H1 (cell line): ENCODE results near the gene ARF6. TPM values are rescaled to one million over a fixed set of nuclear protein-coding genes. Genes with fewer than 3 reads are reported as not detected.

ENCODE experiments used
- CTCF ChIA-PET: fragments of 300-600 bp; sonication (Branson Sonifier 250); formaldehyde crosslinking; loops from one replicate; lab custom pipeline; 2021; ENCODE audit not compliant: partially characterized antibody; lab: Charles Lee
- POLR2A ChIA-PET: fragments of 300-600 bp; sonication (Branson Sonifier 250); formaldehyde crosslinking; loops from one replicate; lab custom pipeline; 2021; ENCODE audit warnings: inconsistent platforms; ENCODE audit not compliant: partially characterized antibody; lab: Charles Lee
- DNase-seq, 2 experiments: peaks; one replicate each; pipeline versions ENCODE4 v3.0.0 to v3.0.0-alpha.2; 2010 to 2022; ENCODE audit warnings: low spot score in 2 of 2, low read depth in 1 of 2, mixed read lengths in 1 of 2
- FAIRE-seq: peaks from 2 replicates; lab custom pipeline; 2011; peaks lifted over from hg19 to GRCh38; lab: Jason Lieb, UNC
- H2AFZ ChIP-seq: 2 replicates; pipeline ENCODE4 v1.8.1; 2012; ENCODE audit warnings: low read length, inconsistent platforms
- H2AK5ac ChIP-seq: 2 replicates; pipeline ENCODE4 v1.6.1; 2013; ENCODE audit warnings: low read depth, low read length
- H2BK120ac ChIP-seq: replicated peaks from 2 replicates; pipeline ENCODE3; 2013; ENCODE audit warnings: low read depth, low read length, inconsistent platforms
- H2BK12ac ChIP-seq: 2 replicates; pipeline ENCODE4 v1.6.1; 2013; ENCODE audit warnings: low read depth, low read length
- H2BK15ac ChIP-seq: 2 replicates; pipeline ENCODE4 v1.6.1; 2013; ENCODE audit warnings: low read length
- H2BK20ac ChIP-seq: 2 replicates; pipeline ENCODE4 v1.6.1; 2013; ENCODE audit warnings: low read length
- H2BK5ac ChIP-seq: 2 replicates; pipeline ENCODE4 v1.6.1; 2013; ENCODE audit warnings: low read depth, low read length
- H3K14ac ChIP-seq: 2 replicates; pipeline ENCODE4 v1.6.1; 2013; ENCODE audit warnings: inconsistent platforms; ENCODE audit not compliant: insufficient read length
- H3K18ac ChIP-seq: 2 replicates; pipeline ENCODE4 v1.6.1; 2013; ENCODE audit warnings: low read length; ENCODE audit errors: extremely low read depth
- H3K23ac ChIP-seq: 2 replicates; pipeline ENCODE4 v1.6.1; 2013; ENCODE audit warnings: inconsistent platforms; ENCODE audit not compliant: insufficient read length
- H3K23me2 ChIP-seq: 2 replicates; pipeline ENCODE4 v1.6.1; 2013; ENCODE audit warnings: low read depth, low read length
- H3K27ac ChIP-seq: 2 replicates; pipeline ENCODE4 v1.6.1; 2011; ENCODE audit warnings: low read depth, low read length, inconsistent platforms
- H3K27me3 ChIP-seq, 4 experiments: replicated peaks in 1 of 4; 1 replicate in 1 of 4; 2 replicates in 3 of 4; pipeline versions ENCODE4 v1.6.1 to v1.8.1; 2011 to 2013; ENCODE audit warnings: low read length in 3 of 4, mild to moderate bottlenecking in 3 of 4, inconsistent platforms in 2 of 4, mixed read lengths in 2 of 4, moderate library complexity in 1 of 4; ENCODE audit not compliant: control insufficient read depth in 3 of 4, insufficient read depth in 3 of 4; ENCODE audit errors: extremely low read depth in 1 of 4
- H3K36me3 ChIP-seq, 4 experiments: 2 replicates each; pipeline versions ENCODE4 v1.6.1 to v1.8.1; 2011 to 2013; ENCODE audit warnings: mild to moderate bottlenecking in 4 of 4, low read length in 3 of 4, moderate library complexity in 2 of 4, control low read depth in 1 of 4, inconsistent platforms in 1 of 4; ENCODE audit not compliant: insufficient read depth in 4 of 4, control insufficient read depth in 2 of 4
- H3K4ac ChIP-seq: replicated peaks from 2 replicates; pipeline ENCODE3; 2013; ENCODE audit warnings: low read length, low read depth, mixed read lengths, inconsistent platforms; ENCODE audit not compliant: insufficient read length
- H3K4me1 ChIP-seq, 4 experiments: replicated peaks in 1 of 4; 1 replicate in 1 of 4; 2 replicates in 3 of 4; pipeline versions ENCODE4 v1.6.1 to v1.8.1; 2011 to 2013; ENCODE audit warnings: low read length in 3 of 4, inconsistent platforms in 2 of 4, mixed read lengths in 1 of 4; ENCODE audit not compliant: insufficient read depth in 4 of 4, control insufficient read depth in 3 of 4
- H3K4me2 ChIP-seq, 2 experiments: 2 replicates each; pipeline versions ENCODE4 v1.6.1 to v1.8.1; 2011 to 2013; ENCODE audit warnings: low read depth in 2 of 2, low read length in 2 of 2, control low read depth in 1 of 2, inconsistent platforms in 1 of 2, mild to moderate bottlenecking in 1 of 2; ENCODE audit not compliant: insufficient read depth in 1 of 2
- H3K4me3 ChIP-seq, 4 experiments: fragments of 200-600, 300-600 bp in 1 of 4; sonication (generic), shearing (Covaris generic), sonication (Bioruptor Twin) in 1 of 4; 2 replicates each; pipeline versions ENCODE4 v1.5.1 to v1.8.1; 2011 to 2016; ENCODE audit warnings: low read length in 4 of 4, low read depth in 3 of 4, control low read depth in 2 of 4, inconsistent platforms in 2 of 4, mild to moderate bottlenecking in 2 of 4, mixed read lengths in 1 of 4, moderate library complexity in 1 of 4; ENCODE audit not compliant: insufficient read depth in 2 of 4; ENCODE audit errors: extremely low read depth in 1 of 4
- H3K56ac ChIP-seq: replicated peaks from 2 replicates; pipeline ENCODE3; 2013; ENCODE audit warnings: low read depth, mild to moderate bottlenecking, mixed read lengths, low read length, inconsistent platforms; ENCODE audit not compliant: insufficient read length
- H3K79me1 ChIP-seq: 2 replicates; pipeline ENCODE4 v1.6.1; 2013; ENCODE audit warnings: low read depth, low read length, control low read depth
- H3K79me2 ChIP-seq, 2 experiments: 2 replicates each; pipeline versions ENCODE4 v1.6.1 to v1.8.1; 2012 to 2013; ENCODE audit warnings: low read length in 2 of 2, mild to moderate bottlenecking in 2 of 2, inconsistent platforms in 1 of 2; ENCODE audit not compliant: insufficient read depth in 2 of 2, control insufficient read depth in 1 of 2
- H3K9ac ChIP-seq, 4 experiments: replicated peaks in 1 of 4; 1 replicate in 1 of 4; 2 replicates in 3 of 4; pipeline versions ENCODE4 v1.6.1 to v1.8.1; 2011 to 2013; ENCODE audit warnings: low read depth in 3 of 4, low read length in 3 of 4, control low read depth in 2 of 4, mild to moderate bottlenecking in 2 of 4, moderate library complexity in 2 of 4, inconsistent platforms in 1 of 4; ENCODE audit errors: extremely low read depth in 1 of 4
- H3K9me3 ChIP-seq, 2 experiments: 2 replicates each; pipeline versions ENCODE4 v1.6.1 to v1.8.1; 2012 to 2013; ENCODE audit warnings: mild to moderate bottlenecking in 2 of 2, moderate library complexity in 2 of 2, control low read depth in 1 of 2, inconsistent platforms in 1 of 2, low read depth in 1 of 2, low read length in 1 of 2, mixed read lengths in 1 of 2; ENCODE audit not compliant: insufficient read depth in 2 of 2
- H4K20me1 ChIP-seq, 2 experiments: replicated peaks in 1 of 2; 2 replicates each; pipeline versions ENCODE3 to v1.8.1; 2011 to 2013; ENCODE audit warnings: inconsistent platforms in 2 of 2, low read length in 2 of 2, mild to moderate bottlenecking in 1 of 2; ENCODE audit not compliant: insufficient read depth in 2 of 2, control insufficient read depth in 1 of 2
- H4K5ac ChIP-seq: 2 replicates; pipeline ENCODE4 v1.6.1; 2013; ENCODE audit warnings: low read length, low read depth, mixed read lengths, inconsistent platforms; ENCODE audit not compliant: insufficient read length
- H4K8ac ChIP-seq: 2 replicates; pipeline ENCODE4 v1.8.0; 2013; ENCODE audit warnings: mild to moderate bottlenecking, moderate library complexity, low read length, inconsistent platforms; ENCODE audit not compliant: insufficient read depth; ENCODE audit errors: extremely low read depth
- H4K91ac ChIP-seq: replicated peaks from 2 replicates; pipeline ENCODE3; 2013; ENCODE audit warnings: low read length, mixed read lengths, inconsistent platforms; ENCODE audit not compliant: insufficient read length
- ATF3 ChIP-seq: IDR thresholded peaks from 2 replicates; pipeline ENCODE4 v1.6.1; 2011; ENCODE audit warnings: low read depth, mild to moderate bottlenecking, low read length; ENCODE audit not compliant: insufficient read depth
- CEBPB ChIP-seq: IDR thresholded peaks from 2 replicates; pipeline ENCODE4 v1.6.1; 2012; ENCODE audit warnings: low read depth, low read length
- EGR1 ChIP-seq: IDR thresholded peaks from 2 replicates; pipeline ENCODE4 v1.6.1; 2011; ENCODE audit warnings: low read depth, low read length, borderline replicate concordance
- SAP30 ChIP-seq: fragments of 300-600 bp; sonication (generic); IDR thresholded peaks from 2 replicates; pipeline ENCODE4 v1.7.1; 2012; ENCODE audit warnings: low read length, moderate library complexity, mild to moderate bottlenecking, inconsistent platforms; ENCODE audit not compliant: insufficient read depth, insufficient replicate concordance
- SIX5 ChIP-seq: IDR thresholded peaks from 2 replicates; pipeline ENCODE4 v1.6.1; 2011; ENCODE audit warnings: mild to moderate bottlenecking, low read depth, low read length
- TBP ChIP-seq: IDR thresholded peaks from 2 replicates; pipeline ENCODE4 v1.6.1; 2011; ENCODE audit warnings: low read depth, low read length, improper control_type of control experiment
- WGBS, 2 experiments: shearing (Covaris generic) in 1 of 2; methylation state at CpG; one replicate each; pipeline versions ENCODE4 v1.1.6 to v1.1.7; 2013 to 2015; ENCODE audit warnings: low lambda C conversion rate in 2 of 2, mixed read lengths in 2 of 2, inconsistent platforms in 1 of 2, low coverage in 1 of 2, missing lambda C conversion rate in 1 of 2; ENCODE audit not compliant: insufficient replicate concordance in 2 of 2, insufficient coverage in 1 of 2, insufficient read length in 1 of 2; ENCODE audit errors: extremely low coverage in 1 of 2, missing lambda C conversion rate in 1 of 2; 5-methylcytosine and 5-hydroxymethylcytosine counted together
- polyA plus RNA-seq, 7 experiments: library from polyadenylated mRNA; depleted of rRNA in 3 of 7; stranded (reverse) in 5 of 7; unstranded in 2 of 7; fragments of >200 nt in 5 of 7; fragments of 200-250 nt in 2 of 7; gene quantifications; 1 replicate in 5 of 7; 2 replicates in 1 of 7; 4 replicates in 1 of 7; pipeline versions ENCODE4 v1.2.1 to v1.2.3, GENCODE V29; 2011 to 2013; ENCODE audit warnings: missing spikeins in 2 of 7, mixed read lengths in 2 of 7
- total RNA-seq: library from RNA; stranded (reverse); fragmentation: NEBNext Ultra II Directional; extraction: Animal tissue kit (Norgen Biotek cat#: 25700); gene quantifications from 2 replicates; pipeline ENCODE4 v1.2.1, GENCODE V29; 2021

The ARF6 gene
- total and polyA plus RNA-seq, 2 of the 8 experiments (the other 6 are each of a cell fraction or from before 2014, with no cell fraction given) = 17.2 to 56.7 TPM

- H3K79me1 ChIP-seq = no peaks in the 10 kb centered on the region
- no peaks in the 10 kb centered on the region for H3K79me2 ChIP-seq
- H3K18ac ChIP-seq = no peak overlapping the region
- H2BK20ac ChIP-seq = no peak overlapping the region
- no peak overlapping the region for H2BK5ac ChIP-seq
- no peak overlapping the region for H4K91ac ChIP-seq
- no peaks in the 10 kb centered on the region for H3K27me3 ChIP-seq
- no peak overlapping the region for H3K9ac ChIP-seq
- ChIA-PET POLR2A (no interaction called here), CTCF (interaction anchor here (0.6 to 0.7 kb wide), 2 partner anchors 68 to 155 kb away, joined by 3 read pairs; no protein-coding TSS in a partner anchor)
- no peak overlapping the region for H2AK5ac ChIP-seq
- no peak overlapping the region for H2AFZ ChIP-seq
- no peak overlapping the region for H3K23ac ChIP-seq
- no peak overlapping the region for H2BK15ac ChIP-seq
- H3K14ac ChIP-seq = no peak overlapping the region
- no peak overlapping the region for H2BK120ac ChIP-seq
- H4K20me1 ChIP-seq = no peaks in the 10 kb centered on the region
- H3K4me1 ChIP-seq = no peaks in the 10 kb centered on the region
- H3K56ac ChIP-seq = no peak overlapping the region
- no peak for DNase-seq
- H3K36me3 ChIP-seq = no peaks in the 10 kb centered on the region
- no peak overlapping the region for H3K4me2 ChIP-seq
- 0 out of 4 replicates have a peak, but pooled peaks cover 0 to 7% of the 10 kb centered on the region in 2 experiments for H3K9me3 ChIP-seq
- no peak overlapping the region for H3K4me3 ChIP-seq
- no peak for FAIRE-seq
- no peaks in the 10 kb centered on the region for H3K23me2 ChIP-seq
- H2BK12ac ChIP-seq = no peak overlapping the region
- H4K5ac ChIP-seq = no peak overlapping the region
- H3K27ac ChIP-seq = no peak overlapping the region
- H3K4ac ChIP-seq = no peak overlapping the region
- WGBS, 2 experiments = 80% methylated on average over 5 of the region's 5 CpGs; no CpG with 5 or more reads in 1 of the 2 experiments
- H4K8ac ChIP-seq = no peak overlapping the region
- no peak for TF ChIP-seq ATF3
- TF ChIP-seq EGR1 = no peak
- TF ChIP-seq SAP30 = no peak
- TF ChIP-seq SIX5 = no peak
- TF ChIP-seq TBP = no peak
- no peak for TF ChIP-seq CEBPB
Measured at GRCh38 chr14:49933704-49934103, 40.8 kb downstream of the ARF6 start.
